ENCODE measurements around the gene SMAD1. TPM values are rescaled to one million over a fixed set of nuclear protein-coding genes. Genes with fewer than 3 reads are reported as not detected.
A peak's percentile ranks its signal among the peaks of the same experiment; 100 is the strongest.

SMAD1 gene
- total RNA-seq, 2 donors from 2014 or later, result 25.1 to 28.3 TPM

GRCh38 chr4:145545031-145545430 is 63.4 kb downstream of the SMAD1 start:
- Mint-ChIP-seq H3K9me3 (no peaks in the 10 kb centered on the region), H3K27ac (no peak overlapping the region), H3K4me3 (no peak overlapping the region), H3K36me3 (ENCODE audit: low read depth) (peaks cover 37% of the 10 kb centered on the region), H3K27me3 (ENCODE audit: insufficient read depth) (no peaks in the 10 kb centered on the region), H3K4me1 (peaks cover 16% of the 10 kb centered on the region)
- Histone ChIP-seq H3K9me3 (ENCODE audit: control insufficient read depth, low read length) (no peaks in the 10 kb centered on the region), H3K27ac (ENCODE audit: low read depth, low read length) (no peak overlapping the region), H3K4me3 (ENCODE audit: low read length) (no peak overlapping the region), H3K4me1 (ENCODE audit: control insufficient read depth, insufficient read depth, low read length) (no peaks in the 10 kb centered on the region), H3K27me3 (ENCODE audit: control insufficient read depth, insufficient read depth, low read length, poor library complexity, severe bottlenecking) (no peaks in the 10 kb centered on the region), H3K36me3 (ENCODE audit: control insufficient read depth, insufficient read depth, low read length) (peaks cover 31% of the 10 kb centered on the region), H3K9ac (ENCODE audit: extremely low read depth, low read length, poor library complexity, severe bottlenecking) (no peak overlapping the region)
- WGBS, 2 experiments (ENCODE audit: insufficient coverage in 1 of 2, insufficient read length in 1 of 2), result 100% methylated on average over 1 of the region's 1 CpG; no CpG with 5 or more reads in 1 of the 2 experiments
- no peak for DNase-seq
- no peak for TF ChIP-seq CTCF (conservative IDR thresholded peaks at IDR 0.05)

- no peaks in the 10 kb centered on the region for H3K9me3 ChIP-seq (ENCODE audit: control insufficient read depth, low read length)
- H3K36me3 Mint-ChIP-seq (ENCODE audit: low read depth), result peaks cover 37% of the 10 kb centered on the region
Observed at GRCh38 chr4:145545538-145546174, 64.0 kb downstream of the SMAD1 start.

GRCh38 chr4:145546175-145546915 is 64.7 kb downstream of the SMAD1 start:
- no peaks in the 10 kb centered on the region for H3K9me3 Mint-ChIP-seq
- whole genome bisulfite sequencing, 2 experiments (ENCODE audit: insufficient coverage in 1 of 2, insufficient read length in 1 of 2), result 89 to 93% methylated on average over 7 of the region's 7 CpGs
- H3K36me3 Mint-ChIP-seq (ENCODE audit: low read depth), result peaks cover 40% of the 10 kb centered on the region
- no peaks in the 10 kb centered on the region for H3K27me3 Mint-ChIP-seq (ENCODE audit: insufficient read depth)
- no peak overlapping the region for H3K27ac ChIP-seq (ENCODE audit: low read depth, low read length)
- no peak for DNase-seq
- H3K4me3 ChIP-seq (ENCODE audit: low read length), result no peak overlapping the region
- no peaks in the 10 kb centered on the region for H3K27me3 ChIP-seq (ENCODE audit: control insufficient read depth, insufficient read depth, low read length, poor library complexity, severe bottlenecking)
- peaks cover 31% of the 10 kb centered on the region for H3K36me3 ChIP-seq (ENCODE audit: control insufficient read depth, insufficient read depth, low read length)
- no peak overlapping the region for H3K4me3 Mint-ChIP-seq
- peaks cover 10% of the 10 kb centered on the region for H3K4me1 Mint-ChIP-seq
- H3K4me1 ChIP-seq (ENCODE audit: control insufficient read depth, insufficient read depth, low read length), result no peaks in the 10 kb centered on the region
- H3K9ac ChIP-seq (ENCODE audit: extremely low read depth, low read length, poor library complexity, severe bottlenecking), result no peak overlapping the region
- peak overlapping the region; percentile 46 for H3K27ac Mint-ChIP-seq
- TF ChIP-seq CTCF (conservative IDR thresholded peaks at IDR 0.05), result no peak
- H3K9me3 ChIP-seq (ENCODE audit: control insufficient read depth, low read length), result no peaks in the 10 kb centered on the region

More at GRCh38 chr4:145545538-145546174, 64.0 kb downstream of the SMAD1 start:
- H3K4me1 ChIP-seq (ENCODE audit: control insufficient read depth, insufficient read depth, low read length), result no peaks in the 10 kb centered on the region
- H3K27me3 ChIP-seq (ENCODE audit: control insufficient read depth, insufficient read depth, low read length, poor library complexity, severe bottlenecking), result no peaks in the 10 kb centered on the region
- H3K27ac Mint-ChIP-seq, result no peak overlapping the region
- H3K4me3 ChIP-seq (ENCODE audit: low read length), result no peak overlapping the region
- no peak overlapping the region for H3K9ac ChIP-seq (ENCODE audit: extremely low read depth, low read length, poor library complexity, severe bottlenecking)
- TF ChIP-seq CTCF (conservative IDR thresholded peaks at IDR 0.05), result no peak
- peaks cover 28% of the 10 kb centered on the region for H3K36me3 ChIP-seq (ENCODE audit: control insufficient read depth, insufficient read depth, low read length)
- H3K27me3 Mint-ChIP-seq (ENCODE audit: insufficient read depth), result no peaks in the 10 kb centered on the region
- no peak overlapping the region for H3K27ac ChIP-seq (ENCODE audit: low read depth, low read length)
- peaks cover 16% of the 10 kb centered on the region for H3K4me1 Mint-ChIP-seq
- no peak for DNase-seq
- no peaks in the 10 kb centered on the region for H3K9me3 Mint-ChIP-seq
- H3K4me3 Mint-ChIP-seq, result no peak overlapping the region
